ENCODE data around the gene BTBD9. TPM values are rescaled to one million over a fixed set of nuclear protein-coding genes. Genes with fewer than 3 reads are reported as not detected.

Gene BTBD9
- total RNA-seq, 1 experiment from 2014 or later: 8.9 TPM

GRCh38 chr6:38216451-38216850, 423.3 kb downstream of the BTBD9 start:
- Histone ChIP-seq H3K4me1 (ENCODE audit: insufficient read depth, low read length) (peaks cover 10% of the 10 kb centered on the region; the same call in 1 of the 2 replicates), H2AK5ac (ENCODE audit: insufficient read length, low read length) (no peak overlapping the region), H3K4ac (ENCODE audit: low read depth, low read length) (no peak overlapping the region), H3K18ac (ENCODE audit: insufficient read length, low read depth, low read length) (no peak overlapping the region), H3K79me1 (ENCODE audit: insufficient read depth, low read depth, low read length, poor library complexity, severe bottlenecking) (no peaks in the 10 kb centered on the region), H3K27ac (ENCODE audit: insufficient read length, low read depth, low read length) (no peak overlapping the region), H2BK15ac (ENCODE audit: low read depth, low read length) (no peak overlapping the region), H2BK5ac (ENCODE audit: insufficient read length, low read length) (no peak overlapping the region), H3K9me3 (ENCODE audit: control insufficient read depth, low read depth, low read length) (no peaks in the 10 kb centered on the region), H2AFZ (ENCODE audit: low read length) (no peak overlapping the region), H4K91ac (ENCODE audit: insufficient read length, low read depth, low read length) (no peak overlapping the region), H4K5ac (ENCODE audit: insufficient read length, low read depth, low read length) (no peak overlapping the region), H2BK20ac (ENCODE audit: low read depth, low read length, poor library complexity, severe bottlenecking) (no peak overlapping the region), H3K9ac (ENCODE audit: extremely low read depth, insufficient read length, low read length) (no peak overlapping the region), H3K14ac (ENCODE audit: insufficient read depth, low read length) (no peak overlapping the region), H4K20me1 (ENCODE audit: control insufficient read depth, insufficient read depth, insufficient read length) (no peaks in the 10 kb centered on the region), H2BK120ac (ENCODE audit: low read depth, low read length, poor library complexity, severe bottlenecking) (no peak overlapping the region), H3K56ac (ENCODE audit: insufficient read length, low read depth, low read length) (no peak overlapping the region), H3T11ph (ENCODE audit: low read length) (no peak overlapping the region), H3K4me2 (ENCODE audit: insufficient read depth, insufficient read length, low read length) (no peak overlapping the region), H4K8ac (replicated peaks; ENCODE audit: insufficient read length, low read depth, low read length) (no peak overlapping the region), H3K27me3 (ENCODE audit: insufficient read depth, low read length) (no peaks in the 10 kb centered on the region), H3K23me2 (ENCODE audit: insufficient read length, low read depth, low read length, poor library complexity, severe bottlenecking) (no peaks in the 10 kb centered on the region), H3K79me2 (ENCODE audit: insufficient read depth, low read length) (no peaks in the 10 kb centered on the region), H2BK12ac (ENCODE audit: insufficient read length, low read depth, low read length) (no peak overlapping the region), H3K23ac (ENCODE audit: insufficient read length, low read depth, low read length) (no peak overlapping the region)
- Mint-ChIP-seq H3K9me3 (no peaks in the 10 kb centered on the region), H3K27me3 (ENCODE audit: low read depth) (no peaks in the 10 kb centered on the region), H3K36me3 (ENCODE audit: insufficient read depth in 1 of 3, low read depth in 3 of 3) (no peaks in the 10 kb centered on the region), H3K4me3 (no peak overlapping the region), H3K27ac (no peak overlapping the region), H3K4me1 (peaks cover 38 to 50% of the 10 kb centered on the region in 2 experiments)
- no peak for TF ChIP-seq CTCF (conservative IDR thresholded peaks at IDR 0.05)
- no CpG with 5 or more reads among the region's 3 CpGs for WGBS (ENCODE audit: extremely low coverage, insufficient read length, low lambda C conversion rate)
- no peak for DNase-seq

Measured in H9 (cell line).